MG63 (cell line): Measurements from ENCODE around the gene IFNAR2. TPM values are rescaled to one million over a fixed set of nuclear protein-coding genes. Genes with fewer than 3 reads are reported as not detected.
"Not testable (repeated sequence)": the region's sequence is repeated elsewhere in the genome, so short reads cannot be mapped to it uniquely, and the experiment has no call there.

Experiments used
- DNase-seq: peaks from one replicate; pipeline ENCODE4 v3.0.0-alpha.2; 2020
- H3K27me3 ChIP-seq: fragments of 250-450 bp; sonication (Bioruptor Pico); 2 replicates; pipeline ENCODE4 v1.5.1; 2020; ENCODE audit warnings: mild to moderate bottlenecking, moderate library complexity
- H3K36me3 ChIP-seq: fragments of 250-450 bp; sonication (Bioruptor Pico); 2 replicates; pipeline ENCODE4 v1.5.1; 2020; ENCODE audit warnings: mild to moderate bottlenecking, moderate library complexity
- H3K4me3 ChIP-seq: fragments of 250-450 bp; sonication (Bioruptor Pico); 2 replicates; pipeline ENCODE4 v1.5.1; 2020; ENCODE audit warnings: mild to moderate bottlenecking, moderate library complexity
- H3K9me3 ChIP-seq: fragments of 250-450 bp; sonication (Bioruptor Pico); 2 replicates; pipeline ENCODE4 v1.5.1; 2020; ENCODE audit warnings: mild to moderate bottlenecking, moderate library complexity
- total RNA-seq: library from RNA; depleted of rRNA; stranded (reverse); fragments of >200 nt; shearing (Covaris generic); gene quantifications from 2 replicates; pipeline ENCODE4 v1.2.3, GENCODE V29; 2014; ENCODE audit warnings: low replicate concordance

Gene IFNAR2
- total RNA-seq, 1 experiment from 2014 or later, result 5.8 TPM

- no peak for DNase-seq
- H3K27me3 ChIP-seq, result no peaks in the 10 kb centered on the region
- H3K36me3 ChIP-seq, result peaks cover 9% of the 10 kb centered on the region
- H3K4me3 ChIP-seq, result no peak overlapping the region
- no peaks in the 10 kb centered on the region for H3K9me3 ChIP-seq
These were observed 19.7 kb downstream of the IFNAR2 start for GRCh38 chr21:33249331-33250002.

- Histone ChIP-seq H3K27me3 (no peaks in the 10 kb centered on the region), H3K9me3 (no peaks in the 10 kb centered on the region), H3K36me3 (peaks cover 9% of the 10 kb centered on the region), H3K4me3 (no peak overlapping the region)
- DNase-seq, result no peak
These were observed 21.4 kb downstream of the IFNAR2 start for GRCh38 chr21:33251119-33251518.

- H3K9me3 ChIP-seq, H3K4me3 ChIP-seq, DNase-seq, H3K27me3 ChIP-seq: not testable (repeated sequence)
- peaks cover 10% of the 10 kb centered on the region; the same call in 1 of the 2 replicates for H3K36me3 ChIP-seq
These were observed 23.6 kb downstream of the IFNAR2 start for GRCh38 chr21:33253382-33253781.

- Histone ChIP-seq H3K36me3 (peaks cover 8% of the 10 kb centered on the region; the same call in 1 of the 2 replicates), H3K4me3 (no peak overlapping the region), H3K27me3 (no peaks in the 10 kb centered on the region), H3K9me3 (no peaks in the 10 kb centered on the region)
- no peak for DNase-seq
These were observed 25.0 kb downstream of the IFNAR2 start for GRCh38 chr21:33254766-33255165.

GRCh38 chr21:33255404-33255803 is 25.7 kb downstream of the IFNAR2 start:
- H3K36me3 ChIP-seq, result peaks cover 8% of the 10 kb centered on the region; the same call in 1 of the 2 replicates
- no peaks in the 10 kb centered on the region for H3K9me3 ChIP-seq
- DNase-seq, result no peak
- H3K27me3 ChIP-seq, result no peaks in the 10 kb centered on the region
- H3K4me3 ChIP-seq, result no peak overlapping the region

- DNase-seq, result no peak
- Histone ChIP-seq H3K36me3 (peaks cover 8% of the 10 kb centered on the region; the same call in 1 of the 2 replicates), H3K27me3 (no peaks in the 10 kb centered on the region), H3K9me3 (no peaks in the 10 kb centered on the region), H3K4me3 (no peak overlapping the region)
These were observed 26.3 kb downstream of the IFNAR2 start for GRCh38 chr21:33256019-33256418.

GRCh38 chr21:33257094-33257803 is 27.5 kb downstream of the IFNAR2 start:
- no peaks in the 10 kb centered on the region for H3K9me3 ChIP-seq
- H3K4me3 ChIP-seq, result no peak overlapping the region
- DNase-seq, result no peak
- no peaks in the 10 kb centered on the region for H3K27me3 ChIP-seq
- H3K36me3 ChIP-seq, result peaks cover 7% of the 10 kb centered on the region; the same call in 1 of the 2 replicates

GRCh38 chr21:33258475-33258874 is 28.7 kb downstream of the IFNAR2 start:
- no peaks in the 10 kb centered on the region for H3K27me3 ChIP-seq
- no peak for DNase-seq
- H3K4me3 ChIP-seq, result no peak overlapping the region
- H3K9me3 ChIP-seq, result no peaks in the 10 kb centered on the region
- H3K36me3 ChIP-seq, result peaks cover 4% of the 10 kb centered on the region; the same call in 1 of the 2 replicates

GRCh38 chr21:33259428-33259827 is 29.7 kb downstream of the IFNAR2 start:
- H3K4me3 ChIP-seq, result no peak overlapping the region
- DNase-seq, result no peak
- peaks cover 4% of the 10 kb centered on the region; the same call in 1 of the 2 replicates for H3K36me3 ChIP-seq
- H3K9me3 ChIP-seq, result no peaks in the 10 kb centered on the region
- H3K27me3 ChIP-seq, result no peaks in the 10 kb centered on the region

GRCh38 chr21:33259995-33260394 is 30.3 kb downstream of the IFNAR2 start:
- Histone ChIP-seq H3K9me3 (no peaks in the 10 kb centered on the region), H3K4me3 (no peak overlapping the region), H3K36me3 (peaks cover 4% of the 10 kb centered on the region; the same call in 1 of the 2 replicates), H3K27me3 (no peaks in the 10 kb centered on the region)
- no peak for DNase-seq

GRCh38 chr21:33261635-33262034 is 31.9 kb downstream of the IFNAR2 start:
- Histone ChIP-seq H3K27me3 (no peaks in the 10 kb centered on the region), H3K9me3 (no peaks in the 10 kb centered on the region), H3K4me3 (no peak overlapping the region), H3K36me3 (peaks cover 4% of the 10 kb centered on the region; the same call in 1 of the 2 replicates)
- DNase-seq, result no peak

GRCh38 chr21:33262921-33263320 is 33.2 kb downstream of the IFNAR2 start:
- Histone ChIP-seq H3K36me3 (peaks cover 2% of the 10 kb centered on the region; the same call in 1 of the 2 replicates), H3K9me3 (no peaks in the 10 kb centered on the region), H3K27me3 (no peaks in the 10 kb centered on the region), H3K4me3 (no peak overlapping the region)
- no peak for DNase-seq

- no peak for DNase-seq
- no peaks in the 10 kb centered on the region for H3K9me3 ChIP-seq
- no peak overlapping the region for H3K4me3 ChIP-seq
- H3K27me3 ChIP-seq, result no peaks in the 10 kb centered on the region
- H3K36me3 ChIP-seq, result 0 out of 2 replicates have a peak, but pooled peaks cover 3% of the 10 kb centered on the region
These were observed 34.8 kb downstream of the IFNAR2 start for GRCh38 chr21:33264561-33264960.

GRCh38 chr21:33265664-33266049 is 35.9 kb downstream of the IFNAR2 start:
- no peaks in the 10 kb centered on the region for H3K27me3 ChIP-seq
- peak overlapping the region; percentile 87 for H3K4me3 ChIP-seq
- DNase-seq, result no peak

GRCh38 chr21:33266050-33266788 is 36.5 kb downstream of the IFNAR2 start, which contains the start of gene IL10RB:
Gene IL10RB, plus strand, starts transcription at chr21:33266367. Its CDS starts 99 bp downstream, at chr21:33266466.
- peak; percentile 63 for DNase-seq
- no peaks in the 10 kb centered on the region for H3K9me3 ChIP-seq
- H3K27me3 ChIP-seq, result no peaks in the 10 kb centered on the region
- 0 out of 2 replicates have a peak, but pooled peaks cover 3% of the 10 kb centered on the region for H3K36me3 ChIP-seq
- peak within 1 kb of the TSS; percentile 87 for H3K4me3 ChIP-seq

More at GRCh38 chr21:33265664-33266049, 35.9 kb downstream of the IFNAR2 start:
- Histone ChIP-seq H3K9me3 (no peaks in the 10 kb centered on the region), H3K36me3 (0 out of 2 replicates have a peak, but pooled peaks cover 3% of the 10 kb centered on the region)

GRCh38 chr21:33266789-33267135 is 37.0 kb downstream of the IFNAR2 start:
- Histone ChIP-seq H3K4me3 (peak overlapping the region; percentile 87), H3K36me3 (0 out of 2 replicates have a peak, but pooled peaks cover 3% of the 10 kb centered on the region), H3K27me3 (no peaks in the 10 kb centered on the region), H3K9me3 (no peaks in the 10 kb centered on the region)
- peak; percentile 6 for DNase-seq

- Histone ChIP-seq H3K9me3 (no peaks in the 10 kb centered on the region), H3K27me3 (no peaks in the 10 kb centered on the region), H3K36me3 (0 out of 2 replicates have a peak, but pooled peaks cover 3% of the 10 kb centered on the region), H3K4me3 (peak overlapping the region; percentile 87)
- peak; percentile 42 for DNase-seq
These were observed 37.5 kb downstream of the IFNAR2 start for GRCh38 chr21:33267250-33267649.
